HAP-1 (cell line): Measurements from ENCODE around the gene HYAL1.
"Not testable (repeated sequence)": the region's sequence is repeated elsewhere in the genome, so short reads cannot be mapped to it uniquely, and the experiment has no call there.

Source experiments
- DNase-seq, 2 experiments: peaks; one replicate each; pipeline ENCODE4 v3.0.0-alpha.2; 2016 to 2020; ENCODE audit warnings: low spot score in 2 of 2
- H3K27me3 ChIP-seq: fragments of 250-450 bp; sonication (Bioruptor Pico); 2 replicates; pipeline ENCODE4 v1.5.1; 2020; ENCODE audit warnings: low read depth, mild to moderate bottlenecking, moderate library complexity
- H3K36me3 ChIP-seq: fragments of 250-450 bp; sonication (Bioruptor Pico); replicated peaks from 2 replicates; pipeline ENCODE4 v1.5.1; 2020; ENCODE audit warnings: mild to moderate bottlenecking
- H3K4me1 ChIP-seq: fragments of 250-450 bp; sonication (Bioruptor Pico); 2 replicates; pipeline ENCODE4 v1.5.1; 2020; ENCODE audit warnings: mild to moderate bottlenecking
- H3K4me3 ChIP-seq: fragments of 250-450 bp; sonication (Bioruptor Pico); 2 replicates; pipeline ENCODE4 v1.5.1; 2020; ENCODE audit warnings: mild to moderate bottlenecking, moderate library complexity
- H3K9me3 ChIP-seq: fragments of 250-450 bp; sonication (Bioruptor Pico); 2 replicates; pipeline ENCODE4 v1.5.1; 2020; ENCODE audit warnings: mild to moderate bottlenecking, moderate library complexity
- in situ Hi-C: fragments of 300-500 bp; cut with MboI; formaldehyde crosslinking; loops from 3 replicates; pipeline ENCODE4 v1.14.3; 2020; ENCODE audit warnings: low sequenced_read_pairs, inconsistent platforms, mixed read lengths

The HYAL1 gene

GRCh38 chr3:50289130-50289529, 14.2 kb downstream of the HYAL1 start:
- Histone ChIP-seq H3K4me1 (peaks cover 4% of the 10 kb centered on the region), H3K36me3 (peaks cover 52% of the 10 kb centered on the region), H3K9me3 (no peaks in the 10 kb centered on the region), H3K4me3 (no peak overlapping the region), H3K27me3 (no peaks in the 10 kb centered on the region)
- in situ Hi-C loops: no loop called here
- DNase-seq: no peak

- Histone ChIP-seq H3K4me3 (no peak overlapping the region), H3K4me1 (peaks cover 4% of the 10 kb centered on the region), H3K36me3 (peaks cover 52% of the 10 kb centered on the region), H3K27me3 (no peaks in the 10 kb centered on the region), H3K9me3 (no peaks in the 10 kb centered on the region)
- in situ Hi-C loops: no loop called here
- DNase-seq: no peak
Measured at GRCh38 chr3:50288387-50289007, 14.9 kb downstream of the HYAL1 start.

GRCh38 chr3:50287262-50287661, 16.1 kb downstream of the HYAL1 start:
- H3K36me3 ChIP-seq: peaks cover 52% of the 10 kb centered on the region
- no peak overlapping the region for H3K4me3 ChIP-seq
- H3K4me1 ChIP-seq: no peaks in the 10 kb centered on the region
- H3K9me3 ChIP-seq: no peaks in the 10 kb centered on the region
- in situ Hi-C loops: no loop called here
- no peaks in the 10 kb centered on the region for H3K27me3 ChIP-seq
- no peak for DNase-seq

- H3K36me3 ChIP-seq: peaks cover 48% of the 10 kb centered on the region
- no peaks in the 10 kb centered on the region for H3K27me3 ChIP-seq
- H3K4me3 ChIP-seq: no peak overlapping the region
- H3K4me1 ChIP-seq: no peaks in the 10 kb centered on the region
- no peaks in the 10 kb centered on the region for H3K9me3 ChIP-seq
- in situ Hi-C loops: no loop called here
- no peak for DNase-seq
Measured at GRCh38 chr3:50286322-50287227, 16.8 kb downstream of the HYAL1 start.

- H3K36me3 ChIP-seq: peaks cover 33% of the 10 kb centered on the region
- H3K27me3 ChIP-seq, H3K9me3 ChIP-seq, in situ Hi-C loops, H3K4me1 ChIP-seq, H3K4me3 ChIP-seq, DNase-seq: not testable (repeated sequence)
Measured at GRCh38 chr3:50284121-50284520, 19.3 kb downstream of the HYAL1 start.

- Histone ChIP-seq H3K9me3 (no peaks in the 10 kb centered on the region), H3K4me1 (no peaks in the 10 kb centered on the region), H3K36me3 (no peaks in the 10 kb centered on the region), H3K4me3 (no peak overlapping the region), H3K27me3 (no peaks in the 10 kb centered on the region)
- no peak for DNase-seq
- in situ Hi-C loops: no loop called here
Measured at GRCh38 chr3:50279255-50280016, 23.9 kb downstream of the HYAL1 start.

GRCh38 chr3:50278880-50279224, 24.5 kb downstream of the HYAL1 start, which contains the start of gene LSMEM2:
TSS of gene LSMEM2 (plus strand) at chr3:50279087. CDS start at chr3:50279114, 27 bp downstream.
- Histone ChIP-seq H3K27me3 (no peaks in the 10 kb centered on the region), H3K36me3 (no peaks in the 10 kb centered on the region), H3K4me1 (no peaks in the 10 kb centered on the region; the same call in 1 of the 2 replicates), H3K9me3 (no peaks in the 10 kb centered on the region), H3K4me3 (no peak within 1 kb of the TSS)
- no peak for DNase-seq
- in situ Hi-C loops: no loop called here

- in situ Hi-C loops: no loop called here
- Histone ChIP-seq H3K4me1 (no peaks in the 10 kb centered on the region; the same call in 1 of the 2 replicates), H3K9me3 (no peaks in the 10 kb centered on the region), H3K4me3 (no peak overlapping the region), H3K36me3 (no peaks in the 10 kb centered on the region), H3K27me3 (no peaks in the 10 kb centered on the region)
- DNase-seq: no peak
Measured at GRCh38 chr3:50278123-50278879, 25.1 kb downstream of the HYAL1 start.

- no peaks in the 10 kb centered on the region for H3K36me3 ChIP-seq
- H3K9me3 ChIP-seq: no peaks in the 10 kb centered on the region
- in situ Hi-C loops: no loop called here
- DNase-seq: no peak
- no peak overlapping the region for H3K4me3 ChIP-seq
- H3K4me1 ChIP-seq: no peaks in the 10 kb centered on the region; the same call in 1 of the 2 replicates
- H3K27me3 ChIP-seq: no peaks in the 10 kb centered on the region
Measured at GRCh38 chr3:50276762-50277101, 26.6 kb downstream of the HYAL1 start.

- no peak for DNase-seq
- Histone ChIP-seq H3K27me3 (no peaks in the 10 kb centered on the region), H3K9me3 (no peaks in the 10 kb centered on the region), H3K4me3 (no peak overlapping the region), H3K4me1 (no peaks in the 10 kb centered on the region; the same call in 1 of the 2 replicates), H3K36me3 (no peaks in the 10 kb centered on the region)
- in situ Hi-C loops: no loop called here
Measured at GRCh38 chr3:50275996-50276761, 27.2 kb downstream of the HYAL1 start.

- Histone ChIP-seq H3K9me3 (no peaks in the 10 kb centered on the region), H3K36me3 (no peaks in the 10 kb centered on the region), H3K27me3 (no peaks in the 10 kb centered on the region), H3K4me3 (no peak overlapping the region), H3K4me1 (no peaks in the 10 kb centered on the region; the same call in 1 of the 2 replicates)
- in situ Hi-C loops: no loop called here
- no peak for DNase-seq
Measured at GRCh38 chr3:50275141-50275995, 28.0 kb downstream of the HYAL1 start.
